CD14-positive monocyte (primary cell): ENCODE data around the gene HAPLN1. TPM values are rescaled to one million over a fixed set of nuclear protein-coding genes. Genes with fewer than 3 reads are reported as not detected.

ENCODE experiments used
- DNase-seq, 3 donors: peaks; one replicate each; pipeline ENCODE4 v3.0.0-alpha.2; 2011 to 2022
- H2AFZ ChIP-seq: 2 replicates; pipeline ENCODE4 v1.6.0; 2012; ENCODE audit warnings: mild to moderate bottlenecking, low read depth, low read length, inconsistent platforms; ENCODE audit not compliant: insufficient read depth, poor library complexity, severe bottlenecking
- H3K27ac ChIP-seq, 2 donors: 1 replicate in 1 of 2; 2 replicates in 1 of 2; pipeline ENCODE4 v1.5.1; 2012 to 2013; ENCODE audit warnings: low read length in 2 of 2, control low read depth in 1 of 2, inconsistent platforms in 1 of 2, low read depth in 1 of 2, mild to moderate bottlenecking in 1 of 2
- H3K27me3 ChIP-seq, 2 donors: one replicate each; pipeline versions ENCODE4 v1.6.0 to v1.6.1; 2011 to 2013; ENCODE audit warnings: low read length in 2 of 2; ENCODE audit not compliant: control insufficient read depth in 2 of 2, insufficient read depth in 2 of 2
- H3K36me3 ChIP-seq, 2 donors: replicated peaks in 1 of 2; 1 replicate in 1 of 2; 2 replicates in 1 of 2; pipeline versions ENCODE4 v1.5.1 to v1.6.1; 2012 to 2013; ENCODE audit warnings: low read length in 2 of 2, control low read depth in 1 of 2, inconsistent platforms in 1 of 2, mild to moderate bottlenecking in 1 of 2; ENCODE audit not compliant: insufficient read depth in 2 of 2, control insufficient read depth in 1 of 2
- H3K4me1 ChIP-seq, 2 donors: 1 replicate in 1 of 2; 2 replicates in 1 of 2; pipeline versions ENCODE4 v1.5.1 to v1.6.1; 2012 to 2013; ENCODE audit warnings: low read length in 2 of 2, control low read depth in 1 of 2, inconsistent platforms in 1 of 2, mild to moderate bottlenecking in 1 of 2, moderate library complexity in 1 of 2; ENCODE audit not compliant: insufficient read depth in 2 of 2, control insufficient read depth in 1 of 2
- H3K4me2 ChIP-seq: replicated peaks from 2 replicates; pipeline ENCODE3; 2012; ENCODE audit warnings: low read length, moderate library complexity, mild to moderate bottlenecking; ENCODE audit not compliant: poor library complexity, severe bottlenecking; ENCODE audit errors: extremely low read depth
- H3K4me3 ChIP-seq, 3 experiments: fragments of 200-600 bp in 1 of 3; sonication (generic) in 1 of 3; replicated peaks in 1 of 3; 1 replicate in 2 of 3; 2 replicates in 1 of 3; pipeline ENCODE4 v1.5.1; 2011 to 2013; ENCODE audit warnings: low read length in 3 of 3, mild to moderate bottlenecking in 3 of 3, control low read depth in 2 of 3, low read depth in 2 of 3, inconsistent platforms in 1 of 3, moderate library complexity in 1 of 3
- H3K79me2 ChIP-seq: 2 replicates; pipeline ENCODE4 v1.6.0; 2012; ENCODE audit warnings: mild to moderate bottlenecking, control low read depth, inconsistent platforms, low read length, moderate library complexity; ENCODE audit not compliant: insufficient read depth
- H3K9ac ChIP-seq: 2 replicates; pipeline ENCODE4 v1.6.0; 2017; ENCODE audit warnings: low read length, mild to moderate bottlenecking; ENCODE audit not compliant: insufficient read depth, poor library complexity, severe bottlenecking
- H3K9me3 ChIP-seq, 2 donors: replicated peaks in 1 of 2; 1 replicate in 1 of 2; 2 replicates in 1 of 2; pipeline versions ENCODE4 v1.5.1 to v1.6.1; 2012 to 2013; ENCODE audit warnings: low read length in 2 of 2, control low read depth in 1 of 2; ENCODE audit not compliant: control insufficient read depth in 1 of 2, insufficient read depth in 1 of 2
- H4K20me1 ChIP-seq: 2 replicates; pipeline ENCODE4 v1.6.0; 2012; ENCODE audit warnings: mild to moderate bottlenecking, low read length, control low read depth, moderate library complexity; ENCODE audit not compliant: insufficient read depth
- H3K27ac Mint-ChIP-seq, 7 donors: one replicate each; pipeline ENCODE4 v1.8.0; 2020; ENCODE audit warnings: mild to moderate bottlenecking in 7 of 7, mixed read lengths in 7 of 7, moderate library complexity in 6 of 7, inconsistent platforms in 2 of 7
- H3K27me3 Mint-ChIP-seq, 3 donors: one replicate each; pipeline ENCODE4 v1.8.0; 2021 to 2022; ENCODE audit warnings: low read depth in 3 of 3, mild to moderate bottlenecking in 3 of 3, mixed read lengths in 3 of 3, moderate library complexity in 3 of 3, inconsistent platforms in 1 of 3
- H3K36me3 Mint-ChIP-seq, 2 donors: one replicate each; pipeline ENCODE4 v1.8.0; 2020; ENCODE audit warnings: mixed read lengths in 2 of 2, inconsistent platforms in 1 of 2, mild to moderate bottlenecking in 1 of 2
- H3K4me1 Mint-ChIP-seq: one replicate; pipeline ENCODE4 v1.8.0; 2020; ENCODE audit warnings: mild to moderate bottlenecking, mixed read lengths
- H3K4me3 Mint-ChIP-seq, 2 donors: one replicate each; pipeline ENCODE4 v1.8.0; 2020; ENCODE audit warnings: mild to moderate bottlenecking in 2 of 2, mixed read lengths in 2 of 2, moderate library complexity in 1 of 2
- H3K9me3 Mint-ChIP-seq, 7 donors: one replicate each; pipeline ENCODE4 v1.8.0; 2020 to 2022; ENCODE audit warnings: mixed read lengths in 7 of 7, mild to moderate bottlenecking in 6 of 7, moderate library complexity in 6 of 7, inconsistent platforms in 2 of 7
- WGBS: methylation state at CpG from one replicate; pipeline ENCODE4 v1.1.5; 2013; ENCODE audit warnings: missing lambda C conversion rate; ENCODE audit not compliant: insufficient coverage; 5-methylcytosine and 5-hydroxymethylcytosine counted together
- intact Hi-C, 2 donors: fragments of 100-400 bp; cut with micrococcal nuclease; formaldehyde crosslinking; loops; one replicate each; pipeline versions ENCODE4 v1.15.0 to v1.15.1; 2023
- polyA plus RNA-seq, 3 donors: library from polyadenylated mRNA; depleted of rRNA in 1 of 3; unstranded in 2 of 3; stranded (reverse) in 1 of 3; fragments of 300-500 nt in 2 of 3; fragments of >200 nt in 1 of 3; fragmentation: Illumina TruSeq in 2 of 3; gene quantifications; 1 replicate in 2 of 3; 2 replicates in 1 of 3; pipeline ENCODE4 v1.2.3, GENCODE V29; 2012 to 2021
- small RNA-seq: library from RNA; depleted of rRNA; stranded (forward); fragments of <200 nt; gene quantifications from one replicate; pipeline ENCODE3, GENCODE V24; 2012; ENCODE audit warnings: low read depth; ENCODE audit not compliant: insufficient read length
- TF ChIP-seq, protein P1 (sequence below): fragments of 200-600 bp; IDR thresholded peaks from one replicate; pipeline ENCODE4 v1.8.0; 2022; ENCODE audit warnings: antibody characterized with exemption, mild to moderate bottlenecking

HAPLN1 gene
- polyA plus RNA-seq, 3 donors, result not detected

- H3K9me3 Mint-ChIP-seq, result no peaks in the 10 kb centered on the region
- H3K27me3 Mint-ChIP-seq, result peaks cover 0 to 3% (median 2%) of the 10 kb centered on the region in 3 donors
- no peak overlapping the region for H3K4me3 Mint-ChIP-seq
- no peak overlapping the region for H3K27ac Mint-ChIP-seq
- no peaks in the 10 kb centered on the region for H3K4me1 Mint-ChIP-seq
- H3K9me3 ChIP-seq, result no peaks in the 10 kb centered on the region
- H3K4me1 ChIP-seq, result no peaks in the 10 kb centered on the region
- no peak overlapping the region for H3K27ac ChIP-seq
- peaks cover 38% of the 10 kb centered on the region for H4K20me1 ChIP-seq
- intact Hi-C loops, result no loop called here
- H3K27me3 ChIP-seq, result no peaks in the 10 kb centered on the region
- H3K4me3 ChIP-seq, result no peak overlapping the region
- no peak overlapping the region for H2AFZ ChIP-seq
- H3K9ac ChIP-seq, result no peak overlapping the region
- H3K4me2 ChIP-seq, result no peak overlapping the region
- DNase-seq, result no peak
- WGBS, result no CpG with 5 or more reads among the region's 1 CpG
- TF ChIP-seq, protein P1, sequence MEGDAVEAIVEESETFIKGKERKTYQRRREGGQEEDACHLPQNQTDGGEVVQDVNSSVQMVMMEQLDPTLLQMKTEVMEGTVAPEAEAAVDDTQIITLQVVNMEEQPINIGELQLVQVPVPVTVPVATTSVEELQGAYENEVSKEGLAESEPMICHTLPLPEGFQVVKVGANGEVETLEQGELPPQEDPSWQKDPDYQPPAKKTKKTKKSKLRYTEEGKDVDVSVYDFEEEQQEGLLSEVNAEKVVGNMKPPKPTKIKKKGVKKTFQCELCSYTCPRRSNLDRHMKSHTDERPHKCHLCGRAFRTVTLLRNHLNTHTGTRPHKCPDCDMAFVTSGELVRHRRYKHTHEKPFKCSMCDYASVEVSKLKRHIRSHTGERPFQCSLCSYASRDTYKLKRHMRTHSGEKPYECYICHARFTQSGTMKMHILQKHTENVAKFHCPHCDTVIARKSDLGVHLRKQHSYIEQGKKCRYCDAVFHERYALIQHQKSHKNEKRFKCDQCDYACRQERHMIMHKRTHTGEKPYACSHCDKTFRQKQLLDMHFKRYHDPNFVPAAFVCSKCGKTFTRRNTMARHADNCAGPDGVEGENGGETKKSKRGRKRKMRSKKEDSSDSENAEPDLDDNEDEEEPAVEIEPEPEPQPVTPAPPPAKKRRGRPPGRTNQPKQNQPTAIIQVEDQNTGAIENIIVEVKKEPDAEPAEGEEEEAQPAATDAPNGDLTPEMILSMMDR, result no peak
- H3K79me2 ChIP-seq, result no peaks in the 10 kb centered on the region
- H3K36me3 Mint-ChIP-seq, result no peaks in the 10 kb centered on the region
- H3K36me3 ChIP-seq, result no peaks in the 10 kb centered on the region
These were observed 130.9 kb downstream of the HAPLN1 start for GRCh38 chr5:83589786-83590185.

Small RNA genes lying within 50 kb of the gene (small RNA-seq; reads per million reads assigned to genes)
- gene RN7SKP295 (not detected), gene RNU6-620P (not detected)

Other genes with a start within 250 kb of the HAPLN1 start
- gene VCAN, start 249.1 kb downstream of the HAPLN1 start, polyA plus RNA-seq, result 100 to 1,000 TPM; 417 to 844 (median 630) TPM